Effector memory CD4-positive, alpha-beta T cell (primary cell): ENCODE results near the gene NAA38.

Experiments used
- DNase-seq, 3 donors: peaks; one replicate each; pipeline ENCODE4 v3.0.0-alpha.2; 2020
- H3K27ac ChIP-seq: 2 replicates; pipeline ENCODE4 v1.7.0; 2013; ENCODE audit warnings: mild to moderate bottlenecking, low read length, moderate library complexity; ENCODE audit not compliant: insufficient read depth, poor library complexity, severe bottlenecking
- H3K27me3 ChIP-seq: replicated peaks from 2 replicates; pipeline ENCODE4 v1.7.0; 2013; ENCODE audit warnings: mild to moderate bottlenecking, low read length; ENCODE audit not compliant: insufficient read depth, control insufficient read depth, poor library complexity, severe bottlenecking
- H3K36me3 ChIP-seq: 2 replicates; pipeline ENCODE4 v1.7.0; 2013; ENCODE audit warnings: mild to moderate bottlenecking, low read length, moderate library complexity; ENCODE audit not compliant: control insufficient read depth, insufficient read depth
- H3K4me1 ChIP-seq: 2 replicates; pipeline ENCODE4 v1.7.0; 2013; ENCODE audit warnings: low read length, mild to moderate bottlenecking; ENCODE audit not compliant: control insufficient read depth, insufficient read depth, poor library complexity, severe bottlenecking
- H3K4me3 ChIP-seq: 2 replicates; pipeline ENCODE4 v1.7.0; 2013; ENCODE audit warnings: low read length, low read depth, mild to moderate bottlenecking; ENCODE audit not compliant: insufficient read depth, poor library complexity, severe bottlenecking
- H3K9me3 ChIP-seq: 2 replicates; pipeline ENCODE4 v1.7.0; 2013; ENCODE audit warnings: mild to moderate bottlenecking, low read length, moderate library complexity; ENCODE audit not compliant: control insufficient read depth

The NAA38 gene

GRCh38 chr17:7862692-7863437 lies 5.5 kb upstream of the NAA38 start:
- H3K9me3 ChIP-seq: no peaks in the 10 kb centered on the region
- DNase-seq: peak in 1 of 3 donors; percentile 46
- no peaks in the 10 kb centered on the region for H3K27me3 ChIP-seq
- peaks cover 17% of the 10 kb centered on the region for H3K4me1 ChIP-seq
- no peaks in the 10 kb centered on the region for H3K36me3 ChIP-seq
- H3K27ac ChIP-seq: no peak overlapping the region
- no peak overlapping the region for H3K4me3 ChIP-seq

- Histone ChIP-seq H3K4me1 (peaks cover 30% of the 10 kb centered on the region), H3K27me3 (no peaks in the 10 kb centered on the region), H3K27ac (no peak overlapping the region), H3K4me3 (no peak overlapping the region), H3K36me3 (no peaks in the 10 kb centered on the region), H3K9me3 (no peaks in the 10 kb centered on the region)
- DNase-seq: no peak
Measured at GRCh38 chr17:7859028-7859427, 1.7 kb upstream of the NAA38 start.

- Histone ChIP-seq H3K4me1 (peaks cover 30% of the 10 kb centered on the region), H3K9me3 (no peaks in the 10 kb centered on the region), H3K4me3 (peak overlapping the region; percentile 66), H3K27me3 (no peaks in the 10 kb centered on the region), H3K36me3 (no peaks in the 10 kb centered on the region), H3K27ac (peak overlapping the region; percentile 88)
- DNase-seq: no peak
Measured at GRCh38 chr17:7858522-7858810, 1.1 kb upstream of the NAA38 start.

- Histone ChIP-seq H3K9me3 (no peaks in the 10 kb centered on the region), H3K27ac (peak within 1 kb of the TSS; percentile 88), H3K27me3 (no peaks in the 10 kb centered on the region), H3K4me3 (peak within 1 kb of the TSS; percentile 66), H3K36me3 (peaks cover 2% of the 10 kb centered on the region), H3K4me1 (peaks cover 30% of the 10 kb centered on the region)
- peak; percentile 76 to 87 (median 84) for DNase-seq
Measured at GRCh38 chr17:7857713-7858521, 558 bp upstream of the NAA38 start, which contains the start of gene CYB5D1. CYB5D1 (plus strand) TSS chr17:7858003; CDS start chr17:7858135, 132 bp downstream.

DNA sequence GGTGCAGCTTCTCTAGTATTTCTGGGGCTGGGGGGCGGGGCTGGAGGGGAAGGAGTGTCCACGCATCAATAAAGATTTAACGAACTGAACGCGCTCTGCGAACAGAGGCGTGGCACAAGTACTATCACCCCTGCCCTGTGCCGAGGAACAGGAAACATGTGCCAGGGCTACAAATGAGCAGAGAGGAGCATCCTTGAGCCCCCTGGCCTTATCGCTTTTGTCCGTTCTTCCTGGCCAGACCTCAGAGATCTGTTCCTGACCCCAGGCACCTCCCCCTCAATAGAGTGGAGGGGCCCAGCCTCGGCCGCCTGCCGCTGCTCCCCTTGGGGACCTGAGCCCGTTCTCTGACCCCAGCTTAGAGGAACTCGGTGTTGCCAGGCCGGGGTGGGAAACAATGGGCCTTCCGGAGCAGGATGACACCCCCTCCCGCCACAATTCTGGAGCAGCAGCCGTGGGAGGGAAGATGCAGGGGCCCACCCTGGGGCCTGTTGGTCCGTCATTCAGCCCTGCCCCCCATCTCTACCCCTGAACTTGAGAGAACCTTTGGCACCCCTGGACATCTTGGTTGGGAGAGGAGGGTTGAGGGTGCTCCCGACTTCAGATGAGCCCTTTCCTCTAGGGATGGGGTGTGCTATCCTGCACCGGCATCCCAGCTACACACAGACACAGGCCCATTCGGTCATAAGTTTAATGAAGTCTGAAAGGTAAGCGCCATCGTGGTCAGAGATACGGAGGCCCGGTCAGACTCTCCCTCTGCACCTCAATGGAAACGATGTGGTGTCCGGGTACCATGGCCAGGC lies 1.1 kb downstream of the NAA38 start:
- DNase-seq: no peak
- Histone ChIP-seq H3K9me3 (no peaks in the 10 kb centered on the region), H3K4me1 (peaks cover 38% of the 10 kb centered on the region), H3K4me3 (peak overlapping the region; percentile 66), H3K36me3 (peaks cover 8% of the 10 kb centered on the region), H3K27ac (peak overlapping the region; percentile 88), H3K27me3 (no peaks in the 10 kb centered on the region)

GRCh38 chr17:7855660-7856010 lies 1.7 kb downstream of the NAA38 start:
- Histone ChIP-seq H3K27ac (no peak overlapping the region), H3K9me3 (no peaks in the 10 kb centered on the region), H3K27me3 (no peaks in the 10 kb centered on the region), H3K4me3 (no peak overlapping the region), H3K36me3 (peaks cover 8% of the 10 kb centered on the region), H3K4me1 (peaks cover 42% of the 10 kb centered on the region)
- DNase-seq: no peak

DNA sequence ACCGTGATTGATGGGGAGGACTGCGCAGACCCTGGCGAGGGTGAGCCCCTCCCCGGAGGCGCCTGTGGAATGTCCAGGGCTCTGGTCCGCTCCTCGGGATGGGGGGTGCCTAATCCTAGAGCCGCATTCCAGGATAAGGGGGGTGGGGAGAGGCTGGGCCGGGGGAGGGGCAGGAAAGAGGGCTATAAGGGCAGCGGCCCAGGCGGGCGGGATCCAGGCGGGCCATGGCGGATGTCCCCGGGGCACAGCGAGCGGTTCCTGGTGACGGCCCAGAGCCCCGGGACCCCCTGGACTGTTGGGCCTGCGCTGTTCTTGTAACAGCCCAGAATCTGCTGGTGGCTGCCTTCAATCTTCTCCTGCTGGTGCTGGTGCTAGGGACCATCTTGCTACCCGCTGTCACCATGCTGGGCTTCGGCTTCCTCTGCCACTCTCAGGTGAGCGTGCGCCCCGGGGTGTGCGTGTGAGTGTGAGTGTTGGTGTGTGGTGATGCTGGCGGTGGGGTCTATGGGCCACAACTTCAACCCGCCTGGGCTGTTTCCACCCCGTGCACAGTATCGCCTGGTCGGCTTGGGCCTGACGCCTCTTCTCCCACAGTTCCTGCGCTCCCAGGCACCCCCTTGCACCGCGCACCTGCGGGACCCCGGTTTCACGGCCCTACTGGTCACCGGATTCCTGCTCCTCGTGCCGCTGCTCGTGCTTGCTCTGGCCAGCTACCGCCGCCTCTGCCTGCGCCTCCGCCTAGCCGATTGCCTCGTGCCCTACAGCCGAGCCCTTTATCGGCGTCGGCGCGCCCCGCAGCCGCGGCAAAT lies 2.3 kb downstream of the NAA38 start, which contains the start of gene TMEM88:
Gene TMEM88, plus strand, starts transcription at position 216 of the 809 bp plus-strand sequence. Its CDS starts 9 bp downstream, at position 225.
- no peak within 1 kb of the TSS for H3K4me3 ChIP-seq
- H3K27ac ChIP-seq: no peak within 1 kb of the TSS
- DNase-seq: no peak
- H3K36me3 ChIP-seq: peaks cover 12% of the 10 kb centered on the region
- H3K4me1 ChIP-seq: peaks cover 42% of the 10 kb centered on the region
- H3K9me3 ChIP-seq: no peaks in the 10 kb centered on the region
- H3K27me3 ChIP-seq: no peaks in the 10 kb centered on the region

GRCh38 chr17:7854078-7854777 lies 3.1 kb downstream of the NAA38 start:
- peaks cover 20% of the 10 kb centered on the region for H3K36me3 ChIP-seq
- H3K4me3 ChIP-seq: no peak overlapping the region
- no peaks in the 10 kb centered on the region for H3K9me3 ChIP-seq
- no peaks in the 10 kb centered on the region for H3K27me3 ChIP-seq
- DNase-seq: no peak
- H3K27ac ChIP-seq: no peak overlapping the region
- H3K4me1 ChIP-seq: peaks cover 42% of the 10 kb centered on the region

DNA sequence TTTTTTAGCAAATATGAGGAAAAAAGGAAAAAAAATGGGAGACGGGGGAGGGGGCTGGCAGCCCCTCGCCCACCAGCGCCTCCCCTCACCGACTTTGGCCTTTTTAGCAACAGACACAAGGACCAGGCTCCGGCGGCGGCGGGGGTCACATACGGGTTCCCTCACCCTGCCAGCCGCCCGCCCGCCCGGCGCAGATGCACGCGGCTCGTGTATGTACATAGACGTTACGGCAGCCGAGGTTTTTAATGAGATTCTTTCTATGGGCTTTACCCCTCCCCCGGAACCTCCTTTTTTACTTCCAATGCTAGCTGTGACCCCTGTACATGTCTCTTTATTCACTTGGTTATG lies 3.7 kb downstream of the NAA38 start:
- peaks cover 36% of the 10 kb centered on the region for H3K4me1 ChIP-seq
- DNase-seq: no peak
- peaks cover 25% of the 10 kb centered on the region for H3K36me3 ChIP-seq
- H3K4me3 ChIP-seq: no peak overlapping the region
- no peaks in the 10 kb centered on the region for H3K27me3 ChIP-seq
- H3K27ac ChIP-seq: no peak overlapping the region
- no peaks in the 10 kb centered on the region for H3K9me3 ChIP-seq
